Lung (tissue), 12 donors: ENCODE results near the gene INKA1. TPM values are rescaled to one million over a fixed set of nuclear protein-coding genes. Genes with fewer than 3 reads are reported as not detected.

ENCODE experiments used
- ATAC-seq: fragments of 200-7000 bp; cut with Tn5 transposase; one replicate; pipeline ENCODE4 v1.9.1; 2020; ENCODE audit warnings: moderate number of reproducible peaks; ENCODE audit not compliant: insufficient read depth, low FRiP score
- DNase-seq, 3 donors: peaks; one replicate each; pipeline ENCODE4 v3.0.0-alpha.2; 2013 to 2017
- H3K27ac ChIP-seq, 2 donors: one replicate each; pipeline ENCODE4 v1.5.1; 2013; ENCODE audit warnings: mild to moderate bottlenecking in 2 of 2, moderate library complexity in 2 of 2, control low read depth in 1 of 2, inconsistent platforms in 1 of 2, low read depth in 1 of 2, low read length in 1 of 2
- H3K27me3 ChIP-seq, 3 donors: one replicate each; pipeline ENCODE4 v1.5.1; 2013; ENCODE audit warnings: low read length in 2 of 3; ENCODE audit not compliant: control insufficient read depth in 3 of 3, insufficient read depth in 3 of 3
- H3K36me3 ChIP-seq, 4 donors: one replicate each; pipeline ENCODE4 v1.5.1; 2013; ENCODE audit warnings: low read length in 4 of 4, mild to moderate bottlenecking in 1 of 4, moderate library complexity in 1 of 4; ENCODE audit not compliant: control insufficient read depth in 4 of 4, insufficient read depth in 4 of 4
- H3K4me1 ChIP-seq, 5 donors: one replicate each; pipeline ENCODE4 v1.5.1; 2013; ENCODE audit warnings: low read length in 5 of 5, mild to moderate bottlenecking in 2 of 5, moderate library complexity in 1 of 5; ENCODE audit not compliant: control insufficient read depth in 5 of 5, insufficient read depth in 5 of 5
- H3K4me3 ChIP-seq: one replicate; pipeline ENCODE4 v1.5.1; 2013; ENCODE audit warnings: mild to moderate bottlenecking, control low read depth, moderate library complexity
- H3K9ac ChIP-seq, 2 donors: one replicate each; pipeline ENCODE4 v1.5.1; 2013; ENCODE audit warnings: low read length in 2 of 2, control low read depth in 1 of 2; ENCODE audit not compliant: insufficient read depth in 1 of 2
- H3K9me3 ChIP-seq, 4 donors: one replicate each; pipeline ENCODE4 v1.5.1; 2013; ENCODE audit warnings: low read length in 3 of 4, mild to moderate bottlenecking in 1 of 4, moderate library complexity in 1 of 4; ENCODE audit not compliant: control insufficient read depth in 4 of 4, insufficient read depth in 3 of 4
- CTCF ChIP-seq: IDR thresholded peaks from 2 replicates; pipeline ENCODE4 v1.5.1; 2012; ENCODE audit warnings: mild to moderate bottlenecking; ENCODE audit errors: control extremely low read depth, extremely low read depth
- WGBS, 2 donors: extraction: QIAGEN DNeasy Blood & Tissue Kit; methylation state at CpG; one replicate each; pipeline ENCODE4 v1.1.7; 2013; 5-methylcytosine and 5-hydroxymethylcytosine counted together
- polyA plus RNA-seq, 2 donors: library from polyadenylated mRNA; stranded (reverse); fragments of 200-250 nt; gene quantifications; one replicate each; pipeline ENCODE4 v1.2.1, GENCODE V29; 2013
- total RNA-seq, 2 donors: library from RNA; depleted of rRNA in 1 of 2; stranded (reverse); fragments of >200 nt in 1 of 2; gene quantifications; one replicate each; pipeline ENCODE4 v1.2.1, GENCODE V29; 2014 to 2021
- donor health status: control.
- donor health status: control.
- donor health status: Bipolar disorder and iron deficiency.
- donor health status: healthy.
- donor health status: DM: yes; HTN: yes; CAD: no.

The INKA1 gene
- total and polyA plus RNA-seq, 4 donors, result 6.1 to 10.8 (median 6.9) TPM

DNA sequence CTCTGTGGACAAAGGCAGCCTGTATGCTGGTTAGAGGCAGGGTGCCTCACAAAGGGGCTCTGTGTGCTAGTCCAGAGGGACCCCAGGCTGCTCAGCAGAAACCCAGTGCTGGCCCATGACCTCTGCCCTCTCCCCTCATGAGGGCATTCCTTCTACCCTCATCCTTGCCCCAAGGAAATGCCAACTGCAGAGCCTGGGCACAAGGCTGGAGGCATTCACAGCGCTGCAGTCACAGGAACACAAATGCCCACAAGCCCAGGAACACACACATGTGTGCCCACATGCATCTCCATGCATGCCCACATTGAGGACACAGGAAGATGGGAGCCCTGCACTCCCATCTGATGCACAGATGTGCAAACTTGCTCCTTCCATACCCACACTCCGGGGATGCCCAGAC lies 3.8 kb downstream of the INKA1 start:
- no peak for TF ChIP-seq CTCF
- H3K4me1 ChIP-seq, result peaks cover 22 to 57% (median 37%) of the 10 kb centered on the region in 5 donors

GRCh38 chr3:49807431-49808114 lies 4.5 kb downstream of the INKA1 start:
- ATAC-seq (no peak), DNase-seq (peak; percentile 85 to 94 (median 86))
- Histone ChIP-seq H3K27ac (peak overlapping the region in 1 of 2 donors; percentile 88), H3K36me3 (peaks cover 0 to 41% (median 25%) of the 10 kb centered on the region in 4 donors), H3K4me3 (no peak overlapping the region), H3K9ac (no peak overlapping the region), H3K9me3 (no peaks in the 10 kb centered on the region), H3K4me1 (peaks cover 22 to 62% (median 37%) of the 10 kb centered on the region in 5 donors), H3K27me3 (no peaks in the 10 kb centered on the region)
- no peak for TF ChIP-seq CTCF
- 46 to 65% methylated on average over 13 of the region's 13 CpGs for WGBS, 2 donors

More for the DNA sequence above, 3.8 kb downstream of the INKA1 start:
- no peaks in the 10 kb centered on the region for H3K9me3 ChIP-seq
- ATAC-seq, result no peak
- H3K9ac ChIP-seq, result no peak overlapping the region
- 29 to 56% methylated on average over 2 of the region's 2 CpGs for WGBS, 2 donors
- H3K4me3 ChIP-seq, result no peak overlapping the region
- peaks cover 0 to 35% (median 22%) of the 10 kb centered on the region in 4 donors for H3K36me3 ChIP-seq
- DNase-seq, result no peak
- peak overlapping the region in 1 of 2 donors; percentile 88 for H3K27ac ChIP-seq
- H3K27me3 ChIP-seq, result no peaks in the 10 kb centered on the region

GRCh38 chr3:49812916-49813496 lies 9.9 kb downstream of the INKA1 start:
- Histone ChIP-seq H3K36me3 (peaks cover 0 to 28% (median 25%) of the 10 kb centered on the region in 4 donors), H3K9me3 (no peaks in the 10 kb centered on the region), H3K27me3 (no peaks in the 10 kb centered on the region), H3K4me3 (peak overlapping the region; percentile 58), H3K27ac (peak overlapping the region in 1 of 2 donors; percentile 96), H3K4me1 (peaks cover 0 to 36% (median 23%) of the 10 kb centered on the region in 5 donors), H3K9ac (peak overlapping the region; percentile 39 to 86)
- TF ChIP-seq CTCF, result no peak
- WGBS, 2 donors, result 17 to 42% methylated on average over 9 of the region's 9 CpGs
- DNase-seq (peak in 1 of 3 donors; percentile 36), ATAC-seq (peak; percentile 39)
